Measurements from ENCODE around the gene CES1.
"Not testable (repeated sequence)": the region's sequence is repeated elsewhere in the genome, so short reads cannot be mapped to it uniquely, and the experiment has no call there.

CES1 gene

DNA sequence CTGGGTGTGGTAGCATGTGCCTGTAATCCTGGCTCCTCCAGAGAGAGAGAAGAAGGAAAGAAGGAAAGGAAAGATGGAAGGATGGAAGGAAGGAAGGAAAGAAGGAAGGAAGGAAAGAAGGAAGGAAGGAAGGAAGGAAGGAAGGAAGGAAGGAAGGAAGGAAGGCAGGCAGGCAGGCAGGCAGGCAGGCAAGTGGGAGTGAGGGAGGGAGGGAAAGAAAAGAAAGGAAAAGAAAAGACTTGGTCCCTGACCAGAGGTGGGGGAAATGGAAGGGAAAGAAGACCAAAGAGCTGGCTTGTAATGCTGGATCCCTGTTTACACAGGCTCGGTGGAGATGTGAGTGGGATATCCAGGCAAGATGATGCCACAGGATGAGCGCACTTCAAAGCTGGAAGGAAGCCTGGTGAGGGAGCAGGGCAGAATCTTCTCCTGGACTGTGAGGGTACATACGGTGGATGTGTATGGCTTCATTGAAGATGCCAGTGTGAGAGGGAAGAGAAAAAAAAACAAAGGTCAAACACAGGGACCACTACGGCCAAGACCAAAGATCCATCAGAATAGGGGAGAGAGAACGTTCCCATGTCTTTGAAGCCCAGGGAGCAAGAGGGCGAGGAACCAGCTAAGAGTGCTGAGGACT, 2.1 kb downstream of the CES1 start:
- DNase-seq, result no peak

DNA sequence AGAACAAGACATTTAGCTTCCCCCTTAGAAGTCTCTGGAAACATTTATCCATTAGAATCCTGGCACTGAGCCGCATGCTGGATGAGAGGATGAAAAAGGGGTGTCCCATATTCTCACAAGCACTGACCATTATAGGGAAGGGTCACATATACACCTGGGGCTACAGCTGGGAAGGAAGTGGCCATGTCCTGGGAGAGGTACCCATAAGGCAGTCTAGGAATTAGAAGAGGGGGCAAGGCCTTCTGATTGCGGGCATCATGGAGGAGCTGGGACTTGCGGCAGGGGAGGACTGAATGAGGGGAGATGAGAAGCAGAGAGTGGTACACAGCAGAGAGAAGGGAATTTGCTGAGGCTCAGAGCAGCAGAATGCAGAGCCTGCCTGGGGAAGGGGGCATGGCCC, 3.7 kb downstream of the CES1 start:
- DNase-seq, result not testable (repeated sequence)

DNA sequence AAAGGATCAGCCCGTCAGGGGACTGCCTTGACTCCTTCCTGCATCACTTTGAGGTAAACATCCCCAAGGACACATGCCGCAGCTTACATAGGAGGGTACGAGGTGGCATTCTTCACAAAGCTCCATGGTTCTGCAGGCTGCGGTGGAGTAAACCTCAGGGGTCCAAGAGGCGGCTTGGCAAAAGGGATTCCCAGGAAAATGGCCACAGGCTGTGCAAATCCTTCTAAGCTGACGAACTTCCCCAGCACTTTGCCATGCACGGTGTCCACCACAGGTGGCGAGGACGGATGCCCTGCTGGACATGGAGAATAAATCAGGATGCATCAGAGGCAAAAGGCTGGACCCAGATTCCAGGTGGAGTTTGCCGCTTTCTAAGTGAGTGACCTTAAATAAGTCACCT, 4.2 kb downstream of the CES1 start:
- no peak for DNase-seq

DNA sequence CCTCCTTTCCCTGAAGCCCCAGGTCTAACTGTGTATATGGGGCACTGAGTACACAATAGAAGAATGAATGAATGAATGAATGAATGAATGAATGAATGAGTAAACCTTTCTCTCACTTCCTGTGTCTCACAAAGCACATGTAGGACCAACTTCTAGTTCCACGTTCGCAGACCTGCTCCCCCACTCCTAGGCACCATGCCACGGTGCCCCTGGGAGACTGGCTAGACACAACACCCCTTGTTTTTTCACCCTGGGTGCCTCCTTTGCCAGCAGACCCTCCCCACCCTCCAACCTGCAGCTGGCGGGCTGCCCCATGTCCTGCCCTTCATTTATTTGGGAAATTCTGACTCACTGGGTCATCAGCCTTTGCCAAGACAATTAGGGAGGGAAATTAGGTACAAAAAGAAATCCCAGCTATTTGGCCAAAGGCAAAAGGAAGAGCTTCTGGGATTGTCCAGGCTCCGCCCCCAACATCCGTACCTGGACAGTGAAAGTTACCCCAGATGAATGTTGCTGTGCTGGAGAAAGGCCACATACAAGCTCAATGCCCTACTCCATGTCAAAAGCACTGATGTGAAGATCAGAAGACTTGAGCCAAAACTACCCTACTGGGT, 7.7 kb downstream of the CES1 start:
- no peak for DNase-seq

DNA sequence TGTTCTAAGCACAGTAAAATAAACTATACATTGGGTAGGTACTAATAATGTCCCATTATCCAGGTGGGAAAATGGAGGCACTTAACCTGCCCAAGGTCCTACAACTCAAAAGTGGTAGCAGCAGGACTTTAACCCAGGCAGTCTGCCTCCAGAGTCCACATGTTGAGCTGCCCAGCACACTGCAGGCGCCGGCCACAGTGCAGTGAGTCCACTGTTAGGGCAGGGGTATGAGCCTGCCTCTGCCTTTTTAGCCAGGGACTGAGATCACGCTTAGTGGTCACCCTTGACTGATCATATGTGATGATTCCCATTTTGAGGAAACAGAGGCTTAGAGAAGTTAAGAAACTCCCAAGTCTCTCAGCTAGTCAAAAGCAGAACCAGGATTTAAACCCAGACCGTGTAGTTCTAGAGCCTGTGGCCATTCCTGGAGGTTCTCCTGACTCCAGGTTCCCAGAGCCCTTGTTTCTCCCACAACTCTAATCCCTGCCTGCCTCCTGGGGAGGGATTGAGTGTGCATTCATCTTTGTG, 8.4 kb downstream of the CES1 start:
- DNase-seq, result no peak

DNA sequence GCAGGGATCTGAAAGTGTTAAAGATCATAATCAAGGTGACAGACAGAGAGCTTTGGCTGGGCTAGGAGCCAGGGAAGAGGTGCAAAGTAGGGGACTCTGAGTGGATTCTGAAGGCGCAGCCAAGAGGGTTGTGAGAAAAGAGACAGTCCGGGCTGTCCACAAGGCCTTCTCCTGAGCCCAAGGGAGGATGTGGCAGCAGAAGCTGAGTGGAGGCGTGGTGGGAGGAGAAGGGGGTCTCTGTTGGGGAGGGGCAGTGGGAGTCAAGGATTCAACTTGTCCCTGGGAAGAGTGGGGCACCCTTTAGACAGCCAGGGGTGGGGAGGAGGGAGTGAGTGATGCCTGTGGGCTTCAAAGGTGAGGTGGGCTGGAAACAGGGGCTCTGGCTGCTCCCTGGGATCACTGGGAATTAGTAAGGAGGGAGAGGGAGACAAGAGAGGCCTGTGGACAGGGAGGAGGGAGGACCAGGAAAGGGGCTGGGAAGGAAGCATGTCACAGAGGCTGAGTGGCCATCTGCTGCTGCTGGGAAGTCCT, 10.6 kb downstream of the CES1 start:
- DNase-seq, result no peak

DNA sequence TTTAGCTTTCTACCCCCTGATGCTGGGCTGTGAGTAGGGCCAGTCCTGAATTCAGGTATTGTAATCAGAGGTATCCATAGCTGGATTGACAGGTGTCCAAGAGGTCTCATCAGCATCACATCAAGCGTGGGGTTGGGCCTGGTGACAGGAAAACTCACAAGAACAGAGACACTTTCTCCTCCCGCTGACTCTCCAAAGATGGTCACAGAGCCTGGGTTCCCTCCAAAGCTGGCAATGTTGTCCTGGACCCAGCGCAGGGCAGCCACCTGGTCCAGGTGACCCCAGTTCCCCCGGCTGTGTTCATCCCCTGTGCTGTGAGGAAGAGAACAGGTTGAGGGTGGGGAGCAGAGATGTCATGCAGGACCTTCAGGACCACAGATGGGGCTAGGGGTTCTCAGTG, 11.7 kb downstream of the CES1 start:
- no peak for DNase-seq

DNA sequence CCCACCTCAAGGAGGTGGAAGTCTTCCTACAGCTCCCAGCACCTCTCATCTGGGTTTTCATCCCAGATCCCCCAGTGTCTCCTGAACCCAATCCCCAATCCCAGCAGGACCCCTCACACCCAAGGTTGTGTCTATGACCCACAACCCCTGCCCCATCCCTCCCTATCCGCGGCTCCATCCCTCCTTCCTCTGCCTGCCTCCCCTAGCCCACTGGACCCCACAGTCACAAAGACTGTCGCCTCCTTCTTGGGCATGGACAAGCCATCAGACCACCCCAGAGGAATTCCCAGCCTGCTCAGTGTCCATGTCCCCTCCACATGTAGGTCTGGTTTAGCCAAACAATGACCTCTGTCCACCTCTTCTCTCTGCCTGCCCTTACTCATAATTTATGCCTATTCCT, 12.3 kb downstream of the CES1 start:
- DNase-seq, result no peak

DNA sequence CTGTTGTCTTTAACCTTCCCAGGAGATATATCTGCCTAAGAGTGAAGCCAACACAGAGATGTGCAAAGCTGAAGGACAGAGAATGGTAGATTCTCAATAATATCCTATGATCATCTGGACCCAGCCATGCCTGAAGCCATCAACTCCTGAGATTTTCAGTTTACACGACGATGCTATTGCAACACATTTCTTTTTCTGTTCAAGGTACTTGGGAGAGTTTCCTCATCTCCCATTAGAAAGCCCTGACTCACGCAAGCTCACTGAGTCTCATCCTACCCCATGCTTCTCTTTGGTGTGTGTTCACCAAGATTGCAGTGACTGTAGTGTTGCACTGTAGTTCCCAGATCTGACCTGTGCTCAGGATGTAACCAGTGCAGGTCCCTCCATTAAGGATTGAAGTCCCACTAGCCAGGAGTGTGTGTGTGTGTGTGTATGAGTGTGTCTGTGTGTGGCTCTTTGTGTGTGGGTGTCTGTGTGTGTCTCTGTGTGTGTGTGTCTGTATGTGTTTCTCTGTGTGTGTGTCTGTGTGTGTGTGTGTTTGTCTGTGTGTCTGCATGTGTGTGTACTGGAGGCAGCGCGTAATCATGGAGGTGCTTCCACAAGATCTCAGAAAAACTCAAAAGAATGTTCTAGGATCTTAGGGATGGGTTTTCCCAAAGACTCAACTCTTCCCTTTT, 15.5 kb downstream of the CES1 start:
- DNase-seq, result no peak

DNA sequence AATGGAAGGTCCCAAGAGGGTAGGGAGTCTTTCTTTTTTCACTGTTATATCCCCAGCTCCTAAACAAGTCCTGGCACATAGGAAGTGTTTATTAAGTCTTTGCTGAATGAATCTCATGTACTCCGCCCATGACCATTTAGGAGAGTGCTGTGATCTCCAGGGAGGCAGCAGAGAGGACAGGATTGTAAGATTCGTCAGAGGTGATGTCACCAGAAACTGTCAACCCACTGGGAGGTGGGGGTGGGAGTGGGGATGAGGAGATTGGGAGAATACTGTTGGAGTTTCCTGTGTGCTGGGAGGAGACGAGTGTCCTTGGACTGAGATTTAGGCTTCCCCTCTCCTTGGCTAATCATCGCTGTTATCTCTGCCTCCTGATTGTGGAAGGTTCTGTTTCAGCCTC, 16.7 kb downstream of the CES1 start:
- not testable (repeated sequence) for DNase-seq

DNA sequence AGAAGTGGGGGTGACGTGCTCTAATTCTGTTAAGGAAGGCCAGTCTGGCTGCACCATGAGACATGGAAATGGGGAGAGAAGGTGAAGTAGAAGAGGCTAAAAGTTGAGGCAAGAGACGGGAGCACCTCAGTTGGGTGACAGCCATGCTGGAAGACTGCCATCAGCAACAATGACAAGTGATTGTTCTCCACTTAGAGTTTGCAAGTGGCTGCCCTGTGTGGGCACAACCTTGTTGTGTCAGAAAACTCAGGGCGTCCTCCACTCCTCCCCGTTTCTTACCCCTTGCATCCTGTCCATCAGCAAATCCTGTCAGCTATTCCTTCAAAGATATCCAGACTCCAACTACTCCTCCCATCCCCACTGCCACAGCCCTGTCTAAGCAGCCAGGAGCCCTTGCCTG, 17.6 kb downstream of the CES1 start:
- DNase-seq, result no peak

DNA sequence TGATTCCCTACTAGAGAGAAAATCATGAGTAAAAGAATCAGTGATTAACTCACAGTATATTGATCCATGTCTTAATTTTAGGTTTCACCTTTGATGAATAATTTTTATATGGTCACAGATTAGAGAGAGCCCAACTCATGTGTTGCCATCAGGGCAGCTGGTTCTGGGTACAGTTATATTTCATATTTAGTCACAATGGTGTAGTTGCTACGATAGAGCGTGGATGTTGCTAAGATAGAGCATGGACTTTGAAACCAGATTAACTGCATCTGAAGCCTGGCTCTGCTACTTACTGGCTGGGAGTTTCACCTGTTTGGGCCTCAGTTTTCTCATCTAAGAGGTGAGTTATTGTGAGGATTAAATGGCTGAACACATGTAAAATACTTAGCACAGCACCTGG, 18.7 kb downstream of the CES1 start:
- DNase-seq, result not testable (repeated sequence)

DNA sequence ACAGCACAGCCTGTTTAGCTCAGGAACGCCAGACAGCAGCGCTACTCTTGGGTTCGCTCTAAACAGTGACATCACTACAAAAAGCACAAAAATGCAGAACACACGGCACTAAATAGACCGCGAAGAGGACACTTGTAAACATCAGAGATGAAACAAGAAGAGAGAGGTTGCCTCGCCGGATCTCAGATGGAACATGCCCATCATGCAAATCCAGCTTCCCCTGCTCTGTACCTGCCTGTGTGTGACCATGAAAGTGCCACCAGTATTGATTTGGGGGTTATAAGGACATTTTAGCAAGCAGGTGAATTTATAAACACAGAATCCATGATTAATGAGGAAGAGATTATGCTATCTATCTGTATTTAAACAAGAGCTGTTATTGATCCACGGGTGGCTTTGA, 19.2 kb downstream of the CES1 start:
- DNase-seq, result not testable (repeated sequence)

DNA sequence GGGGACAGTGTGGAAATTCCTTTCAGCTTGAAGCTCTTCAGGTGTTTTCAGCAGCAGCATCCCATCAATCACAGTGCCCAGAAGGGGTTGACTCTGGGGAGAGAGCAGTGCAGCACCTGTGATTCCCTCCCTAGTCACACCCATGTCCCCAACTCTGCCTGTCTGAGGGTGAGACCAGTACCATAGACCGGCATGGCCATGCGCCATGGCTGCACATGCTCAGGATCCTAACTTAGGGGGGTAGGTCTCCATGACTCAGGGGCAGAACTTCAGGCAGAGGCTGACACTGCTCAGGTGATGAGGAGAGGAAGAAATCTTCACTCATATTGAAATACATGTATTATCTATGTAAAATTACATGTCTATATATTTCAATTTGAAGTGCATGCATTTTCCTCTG, 19.9 kb downstream of the CES1 start:
- DNase-seq, result no peak

DNA sequence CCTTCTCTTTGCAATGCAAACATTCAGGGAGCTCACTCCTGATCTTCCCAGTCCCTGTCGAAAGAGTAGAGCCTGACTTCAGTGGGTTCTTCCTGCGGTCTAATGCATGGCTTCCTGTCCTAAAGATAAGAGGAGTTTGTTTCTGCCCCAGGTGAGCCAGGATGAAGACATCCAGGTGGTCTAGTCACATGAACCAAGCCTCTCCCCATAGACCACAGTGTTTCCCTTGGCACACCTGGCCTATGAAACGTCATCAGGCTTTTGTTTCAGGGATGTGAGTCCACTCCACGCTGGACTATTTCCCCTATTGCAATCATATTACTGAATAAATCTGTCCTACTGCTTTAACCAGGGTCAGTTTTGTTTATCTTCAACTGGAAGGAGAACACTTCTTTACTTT, 21.1 kb downstream of the CES1 start:
- DNase-seq, result no peak

DNA sequence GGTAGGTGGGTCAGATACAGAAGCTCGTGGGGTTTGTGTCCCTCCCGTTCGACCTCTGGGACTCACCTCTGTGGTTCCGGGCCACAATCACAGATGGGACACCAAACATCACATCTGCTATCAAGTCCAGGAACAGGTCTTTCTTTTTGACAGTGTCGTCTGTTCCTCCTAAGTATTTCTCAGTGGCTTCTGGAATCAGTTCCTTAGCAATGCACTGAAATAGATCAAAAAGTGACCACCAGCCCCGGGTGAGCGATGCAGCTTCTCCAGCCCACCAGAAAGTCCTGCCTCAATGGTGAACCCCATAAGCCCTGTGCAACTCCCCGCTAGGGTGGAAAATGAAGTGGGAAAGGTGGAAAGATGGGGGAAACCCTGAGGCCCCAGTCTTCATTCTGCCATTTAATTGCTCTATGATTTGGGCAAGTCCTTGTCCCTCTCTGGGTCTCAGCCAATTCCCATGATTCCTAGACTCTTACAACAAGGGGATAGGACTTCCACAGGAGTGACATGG, 22.4 kb downstream of the CES1 start:
- no peak for DNase-seq

DNA sequence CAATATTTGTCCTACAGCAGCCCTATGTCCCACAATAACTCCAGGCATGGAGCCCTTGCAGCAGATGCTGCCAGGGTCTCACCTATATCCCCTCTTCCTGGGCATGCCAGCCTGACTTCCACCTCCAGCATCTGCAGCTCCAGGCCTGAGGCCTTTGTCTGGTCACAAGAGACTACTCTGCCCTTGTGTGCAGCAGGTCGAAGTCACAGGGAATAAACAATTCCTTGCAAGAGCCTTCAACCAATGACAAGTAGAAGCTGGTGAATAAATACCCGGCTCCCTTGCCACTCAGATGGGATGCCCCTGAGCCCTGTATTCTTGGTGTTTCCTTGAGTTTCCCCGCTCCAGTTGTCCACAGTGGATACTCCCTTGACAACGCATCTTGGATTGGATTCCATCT, 23.0 kb downstream of the CES1 start:
- DNase-seq, result no peak

DNA sequence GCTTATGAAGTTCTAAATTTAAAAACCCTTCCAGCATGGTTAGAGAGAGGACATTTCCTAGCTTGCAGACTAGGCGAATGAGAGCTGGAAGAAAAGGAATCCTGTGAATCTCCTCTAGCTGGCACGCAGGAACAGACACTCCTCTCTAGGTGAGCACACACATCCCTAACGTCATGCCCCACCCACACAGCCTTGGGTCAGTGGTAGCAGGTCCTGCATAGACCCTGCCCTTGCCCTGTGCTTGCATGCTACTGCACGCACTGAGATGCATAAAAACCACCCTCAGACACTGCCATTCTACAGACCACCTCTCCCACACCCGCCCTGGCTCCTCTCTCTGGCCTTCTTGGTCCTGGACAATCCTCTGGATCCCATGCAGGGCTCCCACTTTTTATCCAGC, 23.5 kb downstream of the CES1 start:
- DNase-seq, result no peak

DNA sequence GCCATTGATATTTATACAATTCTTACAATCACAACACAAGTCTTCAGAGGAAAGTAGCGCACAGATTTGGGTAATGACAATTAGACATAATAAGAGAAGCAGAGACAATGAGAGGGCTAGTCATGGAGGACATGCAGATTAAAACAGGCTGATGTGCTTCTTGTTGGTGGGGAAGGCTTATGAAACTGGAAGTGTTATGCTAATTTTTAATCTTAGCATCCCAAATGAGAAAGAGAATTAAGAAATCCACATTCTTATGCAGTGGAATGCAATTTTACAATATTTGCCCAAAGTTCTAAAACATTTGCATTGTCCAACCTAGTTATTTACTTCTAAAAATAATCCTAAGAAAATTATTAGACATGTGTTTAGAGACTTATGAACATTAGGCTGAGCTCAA, 24.6 kb downstream of the CES1 start:
- not testable (repeated sequence) for DNase-seq

DNA sequence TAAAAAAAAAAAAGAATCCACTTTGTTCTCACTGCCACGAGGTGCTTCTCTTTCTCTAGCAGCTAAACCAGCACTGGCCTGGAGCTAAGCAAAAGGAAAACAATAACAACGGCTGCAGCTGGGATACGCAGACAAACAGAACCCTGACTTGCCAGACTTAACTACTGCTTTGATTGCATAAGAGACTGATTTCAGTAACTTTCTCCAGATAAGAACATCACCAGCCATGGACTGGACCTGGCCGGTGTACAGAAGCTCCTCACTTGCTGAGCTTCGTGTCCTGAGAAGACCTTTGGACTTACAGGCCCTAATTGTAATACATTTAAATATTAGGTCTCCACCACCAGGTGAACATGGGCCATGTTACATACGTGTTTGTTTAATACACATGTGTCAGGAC, 27.8 kb downstream of the CES1 start:
- DNase-seq, result not testable (repeated sequence)

DNA sequence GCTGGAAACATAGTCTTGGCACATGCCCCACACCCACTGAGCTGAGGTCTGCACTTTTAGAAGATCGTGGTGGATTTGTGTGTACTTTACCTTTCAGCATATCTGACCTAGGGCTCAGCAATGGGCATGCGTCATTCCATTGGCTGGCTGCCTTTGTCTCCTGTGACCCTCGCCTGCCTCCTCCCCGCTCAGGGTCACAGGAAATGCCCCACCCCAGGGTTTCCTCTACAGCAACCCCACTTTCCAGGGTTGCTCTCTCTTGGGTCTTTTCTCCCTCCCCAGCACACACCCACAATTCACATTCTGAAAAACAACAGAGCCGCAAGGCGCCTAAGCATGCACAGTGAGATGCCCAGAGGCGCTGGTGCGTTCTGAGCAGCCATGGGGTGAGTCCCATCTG, 29.2 kb downstream of the CES1 start:
- DNase-seq, result not testable (repeated sequence)

DNA sequence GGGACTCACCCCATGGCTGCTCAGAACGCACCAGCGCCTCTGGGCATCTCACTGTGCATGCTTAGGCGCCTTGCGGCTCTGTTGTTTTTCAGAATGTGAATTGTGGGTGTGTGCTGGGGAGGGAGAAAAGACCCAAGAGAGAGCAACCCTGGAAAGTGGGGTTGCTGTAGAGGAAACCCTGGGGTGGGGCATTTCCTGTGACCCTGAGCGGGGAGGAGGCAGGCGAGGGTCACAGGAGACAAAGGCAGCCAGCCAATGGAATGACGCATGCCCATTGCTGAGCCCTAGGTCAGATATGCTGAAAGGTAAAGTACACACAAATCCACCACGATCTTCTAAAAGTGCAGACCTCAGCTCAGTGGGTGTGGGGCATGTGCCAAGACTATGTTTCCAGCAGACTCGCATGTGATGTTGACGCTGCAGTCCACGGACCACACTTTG, 39.9 kb downstream of the CES1 start:
- DNase-seq, result not testable (repeated sequence)

DNA sequence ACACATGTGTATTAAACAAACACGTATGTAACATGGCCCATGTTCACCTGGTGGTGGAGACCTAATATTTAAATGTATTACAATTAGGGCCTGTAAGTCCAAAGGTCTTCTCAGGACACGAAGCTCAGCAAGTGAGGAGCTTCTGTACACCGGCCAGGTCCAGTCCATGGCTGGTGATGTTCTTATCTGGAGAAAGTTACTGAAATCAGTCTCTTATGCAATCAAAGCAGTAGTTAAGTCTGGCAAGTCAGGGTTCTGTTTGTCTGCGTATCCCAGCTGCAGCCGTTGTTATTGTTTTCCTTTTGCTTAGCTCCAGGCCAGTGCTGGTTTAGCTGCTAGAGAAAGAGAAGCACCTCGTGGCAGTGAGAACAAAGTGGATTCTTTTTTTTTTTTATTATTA, 41.4 kb downstream of the CES1 start:
- not testable (repeated sequence) for DNase-seq

DNA sequence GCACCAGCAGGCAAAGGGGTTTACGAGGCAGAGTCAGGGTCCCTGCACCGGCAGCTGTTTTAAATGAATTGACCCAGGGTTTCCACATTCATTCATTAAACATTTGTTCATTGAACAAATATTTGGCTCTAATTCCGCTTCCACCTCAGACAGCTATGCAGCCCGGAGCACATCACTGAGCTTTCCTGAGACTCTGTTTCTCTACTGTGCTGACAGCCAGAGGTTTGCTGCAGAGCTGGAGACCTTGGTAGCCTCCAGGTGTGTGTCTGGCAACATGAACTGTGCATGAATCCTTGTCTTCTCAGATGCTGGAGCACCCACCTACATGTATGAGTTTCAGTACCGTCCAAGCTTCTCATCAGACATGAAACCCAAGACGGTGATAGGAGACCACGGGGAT, 42.7 kb downstream of the CES1 start:
- DNase-seq, result not testable (repeated sequence)

Measured in effector CD8-positive, alpha-beta T cell (primary cell).